ENCODE measurements around the gene LAMC1. TPM values are rescaled to one million over a fixed set of nuclear protein-coding genes. Genes with fewer than 3 reads are reported as not detected.

The LAMC1 gene
- total RNA-seq, 4 donors from 2014 or later: 423 to 675 (median 560) TPM

- no peak for TF ChIP-seq CTCF (IDR thresholded peaks at IDR 0.05; ENCODE audit: low read depth)
These were observed 52.6 kb downstream of the LAMC1 start for GRCh38 chr1:183075861-183076260.

- TF ChIP-seq CTCF (IDR thresholded peaks at IDR 0.05; ENCODE audit: low read depth): no peak
These were observed 53.9 kb downstream of the LAMC1 start for GRCh38 chr1:183077097-183077496.

GRCh38 chr1:183079712-183080388, 56.6 kb downstream of the LAMC1 start:
- TF ChIP-seq CTCF (IDR thresholded peaks at IDR 0.05; ENCODE audit: low read depth): no peak

GRCh38 chr1:183080406-183080805, 57.2 kb downstream of the LAMC1 start:
- TF ChIP-seq CTCF (IDR thresholded peaks at IDR 0.05; ENCODE audit: low read depth): no peak

- TF ChIP-seq CTCF (IDR thresholded peaks at IDR 0.05; ENCODE audit: low read depth): no peak
These were observed 58.3 kb downstream of the LAMC1 start for GRCh38 chr1:183081402-183082120.

- no peak for TF ChIP-seq CTCF (IDR thresholded peaks at IDR 0.05; ENCODE audit: low read depth)
These were observed 59.4 kb downstream of the LAMC1 start for GRCh38 chr1:183082650-183083049.

- TF ChIP-seq CTCF (IDR thresholded peaks at IDR 0.05; ENCODE audit: low read depth): no peak
These were observed 63.8 kb downstream of the LAMC1 start for GRCh38 chr1:183087001-183087400.

Data from subcutaneous adipose tissue (tissue), 4 donors.